ENCODE measurements around the gene CA11.

DNA sequence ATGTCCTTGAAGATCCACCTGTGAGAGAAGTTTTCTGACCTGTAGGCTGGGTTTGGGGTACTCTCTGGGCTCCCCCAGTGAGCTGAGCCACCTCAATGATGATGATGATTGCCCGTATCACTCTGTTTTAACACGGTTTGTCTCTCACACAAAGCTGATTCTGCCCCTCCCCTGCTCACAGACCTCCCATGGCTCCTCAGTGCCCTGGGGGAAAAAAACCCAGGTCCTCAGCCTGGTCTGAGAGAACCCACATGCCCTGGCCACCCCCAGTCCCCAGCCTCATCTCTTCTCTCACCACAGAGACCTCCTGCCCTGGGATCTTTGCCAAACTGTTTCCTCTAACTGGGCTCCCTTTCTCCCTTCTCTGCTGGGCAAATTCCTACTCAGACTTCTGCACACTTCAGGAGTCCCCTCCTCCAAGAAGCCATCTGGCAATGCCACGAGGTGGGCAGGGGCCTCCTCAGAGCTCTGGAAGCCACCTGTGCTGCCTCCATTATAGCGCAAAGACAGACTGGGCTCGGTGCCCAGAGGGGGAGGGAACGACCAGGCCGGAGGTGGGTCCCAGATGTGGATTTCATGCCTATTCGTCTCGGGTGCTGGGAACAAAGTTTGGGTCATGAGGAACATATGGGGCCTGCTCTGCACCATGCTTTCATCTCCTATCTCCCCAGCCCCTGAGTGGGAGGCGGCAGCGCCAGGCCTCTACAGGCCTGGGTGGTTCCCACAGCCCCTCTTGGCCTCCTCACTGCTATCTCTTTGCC lies 8.5 kb upstream of the CA11 start:
- TF ChIP-seq POLR2A (IDR thresholded peaks at IDR 0.05): no peak
- no peak for TF ChIP-seq CTCF (IDR thresholded peaks at IDR 0.05)
